Measurements from ENCODE around the gene LRP2.

LRP2 gene

DNA sequence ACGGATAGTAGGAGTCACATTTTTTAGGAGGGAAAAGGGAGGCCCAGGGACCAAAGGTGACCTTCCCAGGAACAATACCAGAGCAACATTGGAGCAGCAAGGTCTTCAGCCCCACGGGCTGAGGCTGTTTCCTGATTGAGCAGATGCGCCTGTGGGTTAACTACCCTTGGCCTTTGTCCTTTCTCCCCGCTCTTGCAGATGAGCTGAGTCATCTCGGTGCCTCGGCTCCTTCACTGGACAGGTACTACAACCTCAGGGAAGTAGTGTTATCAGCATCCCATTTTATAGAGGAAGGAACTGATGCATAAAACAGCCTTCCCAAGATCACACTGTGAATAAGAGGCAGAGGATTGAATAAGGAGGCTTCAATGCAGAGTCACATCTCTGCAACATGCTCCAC, 249.5 kb downstream of the LRP2 start:
- TF ChIP-seq, protein P1, sequence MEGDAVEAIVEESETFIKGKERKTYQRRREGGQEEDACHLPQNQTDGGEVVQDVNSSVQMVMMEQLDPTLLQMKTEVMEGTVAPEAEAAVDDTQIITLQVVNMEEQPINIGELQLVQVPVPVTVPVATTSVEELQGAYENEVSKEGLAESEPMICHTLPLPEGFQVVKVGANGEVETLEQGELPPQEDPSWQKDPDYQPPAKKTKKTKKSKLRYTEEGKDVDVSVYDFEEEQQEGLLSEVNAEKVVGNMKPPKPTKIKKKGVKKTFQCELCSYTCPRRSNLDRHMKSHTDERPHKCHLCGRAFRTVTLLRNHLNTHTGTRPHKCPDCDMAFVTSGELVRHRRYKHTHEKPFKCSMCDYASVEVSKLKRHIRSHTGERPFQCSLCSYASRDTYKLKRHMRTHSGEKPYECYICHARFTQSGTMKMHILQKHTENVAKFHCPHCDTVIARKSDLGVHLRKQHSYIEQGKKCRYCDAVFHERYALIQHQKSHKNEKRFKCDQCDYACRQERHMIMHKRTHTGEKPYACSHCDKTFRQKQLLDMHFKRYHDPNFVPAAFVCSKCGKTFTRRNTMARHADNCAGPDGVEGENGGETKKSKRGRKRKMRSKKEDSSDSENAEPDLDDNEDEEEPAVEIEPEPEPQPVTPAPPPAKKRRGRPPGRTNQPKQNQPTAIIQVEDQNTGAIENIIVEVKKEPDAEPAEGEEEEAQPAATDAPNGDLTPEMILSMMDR (IDR thresholded peaks at IDR 0.05; ENCODE audit: extremely low read depth, insufficient read depth, missing control alignments), result no peak

DNA sequence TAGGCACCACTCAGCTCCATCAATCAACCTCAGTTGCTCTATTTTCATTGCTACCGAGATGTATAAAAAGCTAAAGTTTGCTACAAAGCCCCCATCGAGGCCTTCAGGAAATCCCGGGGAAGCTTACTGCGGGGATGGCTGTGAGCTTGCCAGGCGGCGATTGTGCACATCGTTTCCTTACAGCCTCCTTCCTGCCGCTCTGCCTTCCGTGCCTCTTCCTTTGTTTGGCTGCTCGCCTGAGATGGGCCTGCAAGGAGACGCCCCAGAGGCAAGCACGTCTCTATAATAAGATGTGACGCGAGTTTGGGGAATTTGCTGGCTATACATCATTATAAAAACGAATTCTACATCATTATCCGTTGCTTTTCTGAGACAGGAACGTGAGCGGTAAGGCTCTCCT, 251.4 kb downstream of the LRP2 start:
- TF ChIP-seq, protein P1 (IDR thresholded peaks at IDR 0.05; ENCODE audit: extremely low read depth, insufficient read depth, missing control alignments), result no peak
- no peak for DNase-seq (ENCODE audit: low spot score)
- in situ Hi-C loops (cut with MboI; ENCODE audit: low pct_unique_long_range_greater_than_20kb, low sequenced_read_pairs, unreplicated experiment), result loop anchor here (25.0 kb wide), 1 partner anchor 149 kb away; no protein-coding TSS in a partner anchor

More for the DNA sequence above, 249.5 kb downstream of the LRP2 start:
- no peak for DNase-seq (ENCODE audit: low spot score)
- in situ Hi-C loops (cut with MboI; ENCODE audit: low pct_unique_long_range_greater_than_20kb, low sequenced_read_pairs, unreplicated experiment), result loop anchor here (25.0 kb wide), 1 partner anchor 151 kb away; no protein-coding TSS in a partner anchor

DNA sequence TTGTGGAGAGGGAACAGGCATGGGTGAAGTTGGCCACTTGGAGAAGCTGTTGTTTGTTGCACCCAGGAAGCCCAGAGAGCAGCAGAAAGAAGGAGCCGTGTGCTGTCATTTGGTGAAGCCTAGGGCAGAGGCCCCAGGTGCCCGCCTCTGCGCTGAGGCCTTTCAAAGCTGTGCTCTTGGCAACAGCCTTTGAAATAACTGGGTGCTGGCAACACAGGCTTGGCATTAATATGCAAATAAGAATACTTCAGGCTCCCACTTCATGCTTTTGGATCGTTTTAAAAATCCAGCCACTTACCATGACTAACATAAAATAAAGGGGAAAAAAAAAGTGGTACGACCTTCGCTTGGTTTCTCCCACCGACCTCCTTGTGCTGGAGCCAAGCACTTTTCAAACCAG, 251.9 kb downstream of the LRP2 start:
- in situ Hi-C loops (cut with MboI; ENCODE audit: low pct_unique_long_range_greater_than_20kb, low sequenced_read_pairs, unreplicated experiment), result loop anchor here (25.0 kb wide), 1 partner anchor 148 kb away; no protein-coding TSS in a partner anchor
- TF ChIP-seq, protein P1 (IDR thresholded peaks at IDR 0.05; ENCODE audit: extremely low read depth, insufficient read depth, missing control alignments), result no peak

DNA sequence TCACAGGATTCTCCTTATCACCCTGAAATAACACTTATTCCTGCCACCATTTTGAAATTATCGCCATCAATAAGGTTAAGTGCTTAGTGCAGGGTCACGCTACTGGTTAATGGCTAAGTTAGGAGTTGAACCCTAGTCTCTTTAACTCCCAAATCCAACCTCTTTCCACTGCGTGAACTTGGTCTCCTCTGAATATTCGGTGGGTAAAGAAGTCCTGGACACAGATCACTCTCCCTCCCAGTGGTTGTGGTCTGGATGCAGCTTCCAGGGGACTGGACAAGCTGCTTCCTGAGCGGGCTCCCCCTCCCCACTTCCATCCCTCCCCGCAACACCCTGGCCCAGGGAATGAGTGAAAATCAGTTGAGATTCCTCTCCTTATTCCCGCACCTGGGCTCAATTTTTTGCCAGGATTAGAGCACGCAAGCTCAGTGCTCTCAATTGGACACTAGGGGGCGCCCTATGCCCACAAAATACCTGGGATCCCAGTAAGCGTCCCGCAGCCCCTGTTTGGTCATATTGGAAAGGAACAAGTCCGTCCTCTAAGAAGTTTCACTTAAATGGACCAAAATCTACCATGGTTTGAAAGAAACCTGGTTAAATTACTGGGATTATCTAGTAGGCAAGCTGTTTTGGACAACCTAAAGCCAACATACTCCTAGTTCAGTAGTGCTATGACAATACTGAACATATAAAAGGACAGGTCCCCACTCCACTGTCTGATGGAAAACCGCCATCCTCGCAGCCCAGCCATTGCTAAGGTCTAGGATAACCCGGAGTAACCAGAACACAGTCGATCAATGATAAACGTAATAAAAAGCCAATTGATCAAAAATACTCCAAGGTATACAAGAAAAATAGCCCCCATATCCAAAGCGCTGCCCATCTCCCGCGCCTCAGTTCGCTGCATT, 252.6 kb downstream of the LRP2 start:
- in situ Hi-C loops (cut with MboI; ENCODE audit: low pct_unique_long_range_greater_than_20kb, low sequenced_read_pairs, unreplicated experiment), result loop anchor here (10.0 to 25.0 kb wide), 2 partner anchors 75 to 147 kb away; partner anchors contain the start of gene ABCB11
- peak; percentile 54 for DNase-seq (ENCODE audit: low spot score)
- TF ChIP-seq, protein P1 (IDR thresholded peaks at IDR 0.05; ENCODE audit: extremely low read depth, insufficient read depth, missing control alignments), result peak; percentile 89

More for the DNA sequence above, 251.9 kb downstream of the LRP2 start:
- no peak for DNase-seq (ENCODE audit: low spot score)

DNA sequence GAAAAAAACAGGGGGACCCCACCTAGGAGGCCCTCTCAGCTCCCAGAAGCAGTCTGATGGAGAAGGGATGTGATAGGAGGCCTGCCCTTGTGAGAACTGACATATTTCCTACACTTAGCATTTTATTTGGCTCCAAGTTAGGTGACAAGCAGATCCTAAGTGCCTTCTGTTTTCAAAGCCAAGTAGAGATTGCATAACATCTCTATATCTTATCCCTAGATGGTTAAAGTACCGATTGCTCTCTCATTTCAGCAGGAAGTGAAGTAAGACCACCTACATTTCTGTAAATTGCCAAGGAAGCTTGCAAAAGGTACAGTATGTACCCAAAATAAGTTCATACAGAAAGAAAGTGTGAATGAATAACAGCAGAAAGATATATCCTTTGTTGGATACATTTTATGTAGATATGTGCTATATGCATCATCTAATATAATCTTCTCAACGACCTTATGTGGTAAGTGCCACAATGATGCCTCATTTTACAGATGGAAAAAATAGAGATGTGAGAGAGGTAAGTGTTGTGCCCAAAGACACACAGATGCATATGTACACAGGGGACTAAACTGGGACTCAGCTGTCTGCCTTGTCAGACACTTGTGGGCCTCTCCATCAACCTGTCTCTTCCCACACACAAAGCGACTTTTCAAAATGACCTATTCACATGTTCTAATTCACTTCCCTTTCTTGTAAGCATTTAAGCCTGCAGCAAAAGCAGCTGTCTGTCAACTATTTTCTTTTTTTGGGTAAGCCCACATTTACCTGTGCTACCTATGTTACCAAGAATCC, 254.0 kb downstream of the LRP2 start:
- DNase-seq (ENCODE audit: low spot score), result no peak
- in situ Hi-C loops (cut with MboI; ENCODE audit: low pct_unique_long_range_greater_than_20kb, low sequenced_read_pairs, unreplicated experiment), result loop anchor here (10.0 to 25.0 kb wide), 2 partner anchors 73 to 146 kb away; partner anchors contain the start of gene ABCB11
- TF ChIP-seq, protein P1 (IDR thresholded peaks at IDR 0.05; ENCODE audit: extremely low read depth, insufficient read depth, missing control alignments), result no peak

DNA sequence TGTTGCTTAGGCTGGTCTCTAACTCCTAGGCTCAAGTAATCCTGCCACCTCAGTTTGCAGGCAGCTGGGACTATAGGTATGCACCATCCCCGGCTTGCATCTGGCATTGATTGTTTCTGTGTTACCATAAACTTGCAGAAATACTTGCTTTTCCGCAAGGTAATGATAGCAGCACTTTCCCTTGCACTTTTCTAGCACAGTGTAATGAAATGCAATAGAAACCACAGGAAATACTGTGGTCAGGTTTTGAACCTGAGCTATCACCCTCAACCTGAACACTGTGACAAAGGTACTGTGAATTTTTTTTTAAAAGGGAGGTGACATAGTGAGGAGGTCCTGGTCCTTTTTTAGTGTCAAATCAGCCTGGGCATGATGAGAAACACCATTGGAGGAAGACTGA, 254.7 kb downstream of the LRP2 start:
- DNase-seq (ENCODE audit: low spot score), result no peak
- in situ Hi-C loops (cut with MboI; ENCODE audit: low pct_unique_long_range_greater_than_20kb, low sequenced_read_pairs, unreplicated experiment), result loop anchor here (10.0 to 25.0 kb wide), 2 partner anchors 73 to 145 kb away; partner anchors contain the start of gene ABCB11
- TF ChIP-seq, protein P1 (IDR thresholded peaks at IDR 0.05; ENCODE audit: extremely low read depth, insufficient read depth, missing control alignments), result no peak

Data from GM13977 (cell line).